NK-92 treated with Interleukin-12 subunit alpha and Interleukin-12 subunit beta, amount 100 ng/mL, for 24 hours (cell line): ENCODE data around the gene NPVF.

ENCODE experiments used
- DNase-seq: peaks from one replicate; lab custom pipeline; 2025; lab: John Stamatoyannopoulos, UW

The NPVF gene

DNA sequence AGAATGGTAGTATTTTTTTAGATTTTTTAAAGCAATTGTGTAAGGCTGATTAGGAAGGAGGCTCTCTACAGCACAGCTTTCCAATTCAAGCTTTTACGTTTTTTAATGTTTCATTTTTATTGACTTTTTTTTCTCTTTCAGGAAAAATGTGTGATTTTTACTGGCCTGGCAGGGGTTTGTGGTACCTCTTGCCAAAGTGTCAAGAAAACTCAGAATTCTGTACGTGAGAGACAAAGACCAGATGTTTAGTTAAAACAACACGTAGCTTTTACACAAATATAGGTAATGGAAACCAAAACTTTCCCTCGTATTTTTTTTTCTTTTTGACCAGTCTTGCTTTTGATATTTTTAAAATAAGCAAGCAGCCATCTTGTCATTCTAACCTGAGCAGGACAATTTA is 6.0 kb upstream of the NPVF start:
- DNase-seq, result no peak

DNA sequence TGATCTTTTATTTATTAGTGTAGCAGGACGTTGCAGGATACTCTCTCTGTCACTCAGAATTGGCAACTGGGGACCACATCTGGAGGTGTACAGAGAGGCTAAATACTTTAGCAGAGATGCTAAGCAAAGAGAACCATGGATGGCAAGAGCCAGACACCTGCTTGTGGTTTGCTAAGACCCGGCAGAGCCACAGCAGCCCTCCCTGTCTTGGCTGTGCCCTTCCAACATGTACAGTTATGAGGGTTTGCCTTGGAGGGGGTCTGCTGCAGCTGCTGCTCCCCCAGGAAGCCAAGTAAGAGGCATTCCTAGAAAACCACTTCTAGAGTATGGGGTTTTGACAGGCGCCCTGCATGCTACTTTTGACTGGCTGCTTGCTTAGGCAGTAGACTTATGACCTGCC is 5.1 kb downstream of the NPVF start:
- DNase-seq, result no peak

DNA sequence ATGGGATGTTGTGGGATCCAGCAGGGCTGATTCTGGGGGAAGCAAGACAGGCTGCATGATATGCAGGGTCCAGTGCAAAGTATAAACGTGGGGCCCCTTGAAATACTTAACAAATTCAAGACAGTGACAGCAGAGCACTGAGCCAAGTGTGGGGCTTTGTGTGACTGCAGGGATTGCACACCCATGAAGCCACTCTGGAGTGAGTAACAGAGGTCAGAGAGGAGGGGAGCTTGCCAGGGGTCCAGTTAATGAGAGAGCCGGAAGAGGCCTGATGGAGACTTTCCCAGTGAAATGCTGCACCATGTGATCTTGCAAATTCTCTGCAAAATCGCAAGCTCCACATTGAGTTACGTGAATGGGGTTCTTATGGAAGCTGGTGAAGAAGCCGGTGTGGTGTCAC is 5.6 kb downstream of the NPVF start:
- no peak for DNase-seq

DNA sequence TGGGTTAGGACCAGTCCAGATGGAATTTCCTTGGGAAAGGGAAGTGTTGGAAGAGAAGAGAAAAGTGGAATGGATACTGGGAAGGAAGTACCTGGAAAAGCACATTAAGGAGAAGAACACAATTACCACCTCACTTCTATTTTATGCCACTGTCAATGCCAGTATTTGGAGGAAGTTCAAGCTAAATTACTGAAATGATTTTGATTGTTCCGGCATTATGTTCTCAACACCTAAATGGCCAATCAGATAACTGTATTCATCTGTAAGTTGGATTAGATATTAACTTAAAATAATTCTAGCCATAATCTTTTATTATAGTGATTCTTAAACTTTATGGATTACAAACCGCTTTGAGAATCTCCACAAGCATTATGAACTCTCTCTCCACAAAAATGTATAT is 7.3 kb downstream of the NPVF start:
- no peak for DNase-seq

DNA sequence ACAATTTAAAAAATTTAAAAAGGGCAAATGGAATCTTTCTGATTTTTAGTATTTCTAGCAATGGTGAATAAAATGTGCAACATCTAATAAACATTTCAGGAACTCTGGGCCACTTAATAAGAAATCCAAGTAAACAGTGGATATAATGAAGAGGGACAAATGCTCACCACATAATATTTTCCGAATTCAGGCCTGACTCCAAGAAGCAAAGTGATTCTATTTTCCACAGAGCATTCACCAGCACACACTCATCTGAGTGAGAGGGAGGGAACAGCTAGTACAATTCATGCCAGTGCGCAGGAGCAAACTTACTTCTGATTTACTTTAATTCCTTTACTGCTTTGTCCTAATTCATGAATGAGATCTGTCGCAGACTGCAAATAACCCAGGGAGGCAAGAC is 10.1 kb downstream of the NPVF start:
- no peak for DNase-seq

DNA sequence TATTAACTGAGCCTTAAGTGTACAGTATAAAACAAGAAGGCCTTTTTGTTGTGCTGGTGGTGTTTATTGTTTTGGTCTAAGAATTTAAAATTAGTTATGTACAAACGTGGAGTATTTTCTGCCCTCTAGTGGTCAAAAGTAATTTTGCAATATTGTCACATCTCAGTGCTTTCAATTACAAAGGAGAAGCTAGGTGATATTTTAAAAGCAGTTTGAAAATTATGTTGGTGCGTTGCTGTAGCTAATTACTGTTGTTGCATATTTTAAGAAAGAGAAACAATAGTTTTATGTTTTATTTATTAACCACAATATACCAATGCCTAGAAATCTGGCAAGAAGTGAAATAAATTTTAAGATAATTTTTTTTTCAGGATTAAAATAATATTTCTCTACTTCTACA is 11.4 kb downstream of the NPVF start:
- no peak for DNase-seq

DNA sequence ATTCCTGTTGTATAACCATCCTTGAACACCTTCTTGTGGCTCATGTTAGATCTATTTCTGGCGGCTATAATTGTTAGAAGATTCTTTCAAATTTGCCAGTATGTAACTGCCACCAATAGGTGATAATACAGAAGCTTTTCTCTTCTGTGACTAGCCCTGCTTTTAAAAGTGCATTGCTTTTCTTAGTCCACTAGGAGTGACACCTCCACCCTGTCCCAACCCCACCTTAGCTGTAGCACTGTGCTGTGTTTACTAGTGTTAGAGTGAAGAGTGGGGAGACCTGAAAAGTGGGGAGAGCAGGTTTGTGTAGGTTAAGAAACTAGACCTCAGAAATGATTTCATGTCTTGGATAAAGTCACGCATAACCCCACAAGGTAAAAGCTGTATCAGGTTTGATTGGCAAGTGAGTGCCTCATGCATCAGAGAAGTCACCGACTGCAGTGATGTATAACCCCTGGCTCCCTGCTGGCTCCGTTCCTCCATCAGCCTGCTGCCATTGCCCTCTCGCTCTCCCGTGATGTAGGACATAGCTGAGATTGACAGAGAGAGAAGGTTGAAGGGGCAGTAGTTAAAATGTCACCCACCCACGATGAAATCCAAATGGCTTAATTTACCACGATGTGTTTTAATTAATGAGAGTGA is 12.5 kb downstream of the NPVF start:
- DNase-seq, result no peak

DNA sequence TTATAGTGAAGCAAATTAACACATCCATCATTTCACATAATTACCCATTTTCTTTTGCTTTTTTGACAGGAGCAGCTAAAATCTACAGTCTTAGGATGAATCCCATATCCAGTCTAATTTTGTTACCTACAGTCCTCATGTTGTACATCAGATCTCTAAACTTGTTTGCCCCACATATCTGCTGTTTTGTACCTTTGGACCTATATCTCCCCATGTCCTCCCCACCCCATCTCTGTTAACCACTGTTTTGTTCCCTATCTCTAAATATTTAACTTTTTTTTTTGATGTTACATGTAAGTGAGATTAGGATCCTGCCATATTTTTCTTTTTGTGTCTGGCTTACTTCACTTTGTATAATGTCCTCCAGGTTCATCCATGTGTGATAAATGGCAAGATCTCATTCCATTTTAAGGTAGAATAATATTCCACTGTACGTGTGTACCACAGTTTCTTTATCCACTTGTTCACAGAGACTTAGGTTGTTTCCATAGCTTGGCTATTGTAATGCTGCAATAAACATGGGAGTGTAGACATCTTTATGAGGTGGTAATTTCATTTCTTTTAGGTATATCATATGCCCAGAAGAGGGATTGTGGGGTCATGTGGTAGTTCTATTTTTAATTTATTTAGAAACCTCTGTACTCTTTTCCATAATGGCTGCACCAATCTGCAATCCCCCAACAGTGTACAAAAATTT is 19.6 kb downstream of the NPVF start:
- DNase-seq, result no peak

DNA sequence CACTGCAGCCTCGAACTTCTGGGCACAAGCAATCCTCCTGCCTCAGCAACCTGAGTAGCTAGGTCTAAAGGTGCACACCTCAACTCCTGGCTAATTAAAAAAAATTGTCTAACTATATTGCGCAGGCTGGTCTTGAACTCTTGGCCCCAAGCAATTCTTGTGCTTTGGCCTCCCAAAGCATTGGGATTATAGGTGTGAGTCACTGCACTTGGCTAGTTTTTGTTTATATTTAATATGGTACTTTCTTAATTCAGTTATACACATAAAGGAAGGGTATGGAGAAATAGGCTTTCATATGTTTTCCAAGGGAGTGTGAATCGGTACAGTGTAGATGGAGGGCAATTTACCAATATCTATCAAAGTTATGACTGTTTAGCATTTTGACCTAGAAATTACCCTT is 20.4 kb downstream of the NPVF start:
- no peak for DNase-seq

DNA sequence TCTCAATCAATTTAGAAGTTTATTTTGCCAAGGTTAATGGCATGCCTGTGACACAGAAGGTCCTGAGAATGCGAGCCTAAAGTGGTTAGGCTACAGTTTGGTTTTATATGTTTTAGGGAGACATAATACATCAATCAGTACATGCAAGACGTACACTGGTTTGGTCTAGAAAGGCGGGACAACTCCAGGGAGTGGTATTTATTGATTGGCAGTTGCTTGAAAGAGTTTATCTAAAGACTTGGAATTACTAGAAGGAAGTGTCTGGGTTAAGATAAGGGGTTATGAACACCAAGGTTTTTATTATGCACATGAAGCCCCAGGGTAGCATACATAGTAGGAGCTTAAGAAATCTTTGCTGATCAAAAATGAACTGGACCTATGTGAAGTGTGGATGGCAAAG is 21.5 kb downstream of the NPVF start:
- DNase-seq, result no peak

DNA sequence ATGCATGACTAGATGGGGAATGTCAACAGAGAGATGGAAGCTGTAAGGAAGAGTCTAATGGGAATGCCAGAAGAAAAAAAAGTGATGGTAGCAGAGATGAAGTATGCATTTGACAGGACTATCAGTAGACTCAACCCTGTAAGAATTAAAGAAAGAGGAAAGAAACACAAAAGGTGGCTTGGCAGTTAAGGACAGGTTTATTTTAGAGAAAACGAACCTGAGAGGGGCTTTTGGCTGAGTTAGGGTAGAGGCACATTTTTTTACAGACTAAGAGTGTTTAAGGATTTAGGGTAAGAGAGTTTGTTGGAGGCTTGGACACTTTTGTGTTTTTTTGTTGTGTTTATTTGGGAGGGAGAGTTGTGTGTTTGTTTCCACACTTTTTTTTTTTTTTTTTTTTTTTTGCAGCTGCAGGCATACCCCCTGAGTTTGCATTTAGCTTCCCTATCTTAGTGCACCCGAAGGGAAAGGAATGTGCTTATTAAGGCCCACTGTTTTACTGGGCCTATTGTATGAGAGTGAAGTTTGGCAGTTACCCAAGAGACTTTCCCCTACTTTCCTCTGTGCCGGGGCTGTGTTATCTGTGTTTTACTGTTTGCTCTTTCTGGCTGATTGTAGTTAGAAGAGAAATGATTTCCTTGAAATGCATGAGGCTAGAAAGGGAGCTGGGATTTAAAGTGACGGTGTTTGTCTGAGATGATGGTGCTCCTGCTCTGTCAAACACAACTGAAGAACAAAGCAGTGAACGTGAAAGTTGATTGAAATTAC is 32.0 kb downstream of the NPVF start:
- no peak for DNase-seq

DNA sequence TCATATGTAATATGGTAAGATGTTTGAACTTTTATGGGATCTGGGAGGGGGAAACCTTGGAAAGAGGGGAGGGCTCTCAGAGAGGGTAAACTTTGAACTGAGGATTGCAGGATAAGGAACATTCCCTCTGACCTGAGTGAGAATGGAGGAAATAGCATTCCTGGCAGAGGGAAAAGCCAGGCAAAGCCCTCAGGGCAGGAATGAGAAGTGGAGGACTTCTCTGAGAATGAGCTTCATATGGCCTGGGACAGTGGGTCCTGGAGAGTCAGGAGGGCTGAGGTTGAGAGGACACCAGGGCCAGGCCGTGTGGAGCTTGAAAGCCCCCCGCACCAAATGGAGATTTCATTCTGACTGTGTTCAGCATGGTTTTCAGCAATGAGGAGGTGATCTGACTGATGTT is 34.2 kb downstream of the NPVF start:
- no peak for DNase-seq

DNA sequence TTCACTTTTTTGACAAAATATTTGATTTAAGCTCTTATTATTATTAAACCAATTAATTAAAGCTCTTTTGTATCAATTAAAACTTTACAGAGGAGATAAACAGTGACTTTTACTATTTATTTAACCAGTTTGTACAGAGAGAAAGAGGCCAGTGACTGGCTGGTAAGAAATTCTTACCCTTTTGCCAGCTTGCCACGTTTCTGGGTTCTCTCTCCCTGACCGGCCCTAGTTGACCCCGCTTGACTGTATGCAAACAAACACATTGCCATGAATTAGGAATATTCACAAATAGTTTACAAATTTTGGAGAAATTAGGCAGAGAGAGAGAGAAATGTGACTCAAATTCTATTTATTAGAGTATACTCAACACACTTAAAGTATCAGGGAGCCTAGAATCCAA is 36.2 kb downstream of the NPVF start:
- no peak for DNase-seq

DNA sequence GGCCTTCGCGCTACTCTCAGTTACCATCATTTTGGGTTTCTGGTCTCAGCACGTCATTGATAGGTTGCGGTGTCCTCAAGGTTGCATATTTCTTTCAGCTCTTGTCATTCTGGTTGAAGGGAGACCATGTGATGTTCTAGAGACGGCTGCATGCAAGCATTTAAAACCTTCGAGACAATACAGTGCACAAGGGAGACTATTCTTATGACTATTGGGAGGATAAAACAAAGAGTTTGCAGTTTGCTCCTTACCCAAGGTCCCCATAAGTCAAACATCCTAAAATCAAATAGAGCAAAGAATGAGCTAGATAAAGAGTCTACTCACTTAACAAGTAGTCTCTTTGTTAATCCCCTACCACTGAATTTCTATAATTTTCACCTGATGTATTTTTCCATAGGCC is 39.1 kb downstream of the NPVF start:
- DNase-seq, result no peak

DNA sequence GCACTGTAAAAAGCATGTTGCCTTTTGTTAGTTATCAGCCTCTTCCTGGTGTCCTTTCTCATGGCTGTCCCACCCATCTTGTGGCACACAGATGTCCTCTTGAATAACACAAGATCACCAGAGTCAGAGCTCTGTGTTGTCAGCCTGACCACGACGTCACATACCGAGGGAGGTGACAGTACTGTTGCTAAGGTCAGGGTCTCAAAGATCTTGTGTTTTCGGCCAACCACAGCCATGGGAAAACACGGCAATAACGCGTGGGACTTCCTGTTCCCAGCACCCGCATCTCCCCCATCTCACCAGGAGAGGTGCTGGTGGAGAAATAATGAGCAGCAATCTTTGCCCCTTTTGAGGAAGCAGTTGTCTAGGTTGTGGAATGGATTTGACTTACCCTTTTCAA is 40.4 kb downstream of the NPVF start:
- DNase-seq, result no peak

DNA sequence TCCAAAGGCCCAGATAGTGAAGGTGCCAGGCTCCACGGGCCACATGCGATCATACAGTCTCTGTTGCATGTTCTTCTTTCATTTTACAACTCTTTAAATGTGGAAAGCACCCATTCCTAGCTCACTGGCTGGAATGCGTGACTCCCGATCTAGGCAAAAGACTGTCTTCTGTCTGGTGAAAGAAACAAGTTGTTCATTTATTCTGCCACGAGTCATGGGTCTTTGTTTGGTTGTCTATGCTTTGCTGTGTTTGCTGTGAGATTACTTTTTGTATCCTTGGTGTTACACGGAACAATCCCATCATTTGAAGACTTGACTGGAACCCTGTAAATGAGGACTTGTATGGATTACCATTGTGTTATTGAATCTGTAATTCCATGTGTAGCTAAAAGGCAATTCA is 41.9 kb downstream of the NPVF start:
- no peak for DNase-seq

DNA sequence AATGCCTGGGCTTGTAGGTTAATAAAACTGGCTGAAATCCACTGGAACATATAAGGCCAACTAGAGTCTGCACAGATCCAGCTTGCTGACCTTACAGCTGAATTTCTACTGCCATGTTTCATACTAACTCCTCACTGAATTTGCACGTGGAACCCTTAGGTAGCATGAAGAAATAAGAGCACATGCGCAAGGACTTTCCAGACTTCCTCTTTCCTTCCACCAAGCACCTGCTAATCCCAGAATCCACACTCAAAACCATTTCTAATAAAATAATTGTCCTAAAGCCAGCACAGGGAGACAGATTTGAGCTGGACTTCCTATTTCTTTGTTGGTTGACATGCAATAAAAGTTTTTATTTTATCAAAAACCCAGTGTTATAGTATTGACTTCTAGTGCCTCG is 46.8 kb downstream of the NPVF start:
- DNase-seq, result no peak

DNA sequence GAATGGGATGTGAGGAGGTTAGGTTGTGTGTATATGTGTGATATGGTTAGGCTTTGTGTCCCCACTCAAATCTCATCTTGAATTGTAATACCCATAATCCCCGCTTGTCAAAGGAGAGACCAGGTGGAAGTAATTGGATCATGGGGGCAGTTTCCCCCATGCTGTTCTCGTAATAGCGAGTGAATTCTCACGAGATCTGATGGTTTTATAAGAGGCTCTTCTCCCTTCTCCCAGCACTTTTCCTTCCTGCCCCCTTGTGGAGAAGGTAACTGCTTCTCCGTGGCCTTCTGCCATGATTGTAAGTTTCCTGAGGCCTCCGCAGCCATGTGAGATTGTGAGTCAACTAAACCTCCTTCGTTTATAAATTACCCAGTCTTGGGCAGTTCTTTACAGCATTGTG is 47.3 kb downstream of the NPVF start:
- DNase-seq, result no peak

DNA sequence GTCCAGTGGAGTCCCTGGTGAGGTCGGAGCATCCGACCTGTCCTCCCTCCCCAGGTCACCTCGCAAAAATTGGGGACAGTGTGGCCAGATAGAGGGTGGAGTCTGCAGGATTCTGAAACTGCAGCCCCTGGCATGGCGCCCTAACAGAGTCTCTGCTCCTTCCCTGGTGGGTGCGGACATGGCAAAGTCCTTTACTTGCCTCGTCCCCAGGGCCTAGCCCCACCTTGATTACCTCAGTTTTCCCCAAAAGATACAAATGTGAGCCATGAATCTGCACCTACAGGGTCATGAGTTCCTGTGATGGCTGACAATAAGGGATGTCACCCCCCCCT is 47.7 kb downstream of the NPVF start:
- DNase-seq, result no peak

DNA sequence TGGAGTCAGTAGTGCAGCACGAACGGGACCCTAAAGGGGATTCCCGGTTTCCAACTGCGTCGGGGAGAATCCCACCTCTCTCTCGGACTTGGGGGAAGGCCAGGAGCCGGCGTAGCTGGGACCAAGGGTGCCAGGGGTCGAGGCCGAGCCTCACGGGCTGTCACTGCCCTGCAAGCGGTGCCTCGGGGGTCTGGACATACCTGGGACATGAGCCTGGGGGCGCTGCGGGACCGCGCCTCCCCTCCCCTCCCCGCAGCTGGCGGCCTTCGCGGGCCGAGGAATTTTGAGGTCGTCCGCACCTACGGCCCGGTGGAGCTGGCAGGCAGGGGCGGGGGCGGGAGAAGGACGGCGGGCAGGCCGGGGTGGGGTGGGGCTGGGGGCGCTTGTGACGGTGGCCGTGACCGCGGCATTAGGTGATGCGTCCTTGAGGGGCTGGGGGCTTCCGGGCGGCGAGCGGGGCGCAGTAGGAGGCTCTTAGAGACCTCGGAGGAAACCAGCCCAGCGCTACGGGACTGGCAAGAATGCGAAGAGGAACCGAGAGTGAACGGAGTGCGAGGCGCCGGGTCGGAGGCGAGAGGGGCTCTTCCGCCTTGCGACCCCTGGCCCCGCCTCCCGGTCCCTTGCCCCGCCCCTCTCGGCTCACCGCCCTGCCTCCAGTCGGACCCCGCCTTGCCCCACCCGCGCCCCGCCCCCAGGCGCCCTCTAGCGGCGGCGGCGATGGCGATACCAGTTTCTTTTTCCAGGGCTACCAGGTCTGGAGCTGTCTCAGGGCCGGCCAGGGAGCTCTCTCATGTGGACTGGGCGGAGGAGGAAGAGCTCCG is 48.3 kb downstream of the NPVF start:
- peak; percentile 79 for DNase-seq

DNA sequence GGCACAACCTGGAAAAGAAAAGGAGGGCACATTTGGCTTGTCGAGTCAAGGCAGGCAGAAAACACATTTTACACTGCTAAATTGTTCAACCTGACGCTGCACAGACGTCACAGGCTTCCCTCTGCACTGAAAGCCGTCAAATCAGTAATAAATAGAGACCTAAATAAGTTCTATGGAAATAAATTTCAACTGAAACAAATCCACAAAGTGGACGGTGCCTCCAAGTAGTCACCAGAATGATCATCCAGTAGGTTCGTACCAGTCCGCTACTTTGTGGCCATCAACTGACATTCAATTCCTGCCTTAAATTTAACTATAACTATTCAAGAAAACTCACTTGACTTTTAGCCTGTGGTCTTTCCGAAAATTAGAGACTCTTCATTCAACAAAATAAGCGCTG is 49.0 kb downstream of the NPVF start:
- DNase-seq, result no peak
